CD4-positive, alpha-beta T cell treated with Interleukin-15 for 4 hours (primary cell): ENCODE data around the gene BDP1.
"Not testable (repeated sequence)": the region's sequence is repeated elsewhere in the genome, so short reads cannot be mapped to it uniquely, and the experiment has no call there.

Experiments
- DNase-seq: peaks from one replicate; pipeline ENCODE4 v3.0.0-alpha.2; 2020; ENCODE audit warnings: low spot score

BDP1 gene, protein sequence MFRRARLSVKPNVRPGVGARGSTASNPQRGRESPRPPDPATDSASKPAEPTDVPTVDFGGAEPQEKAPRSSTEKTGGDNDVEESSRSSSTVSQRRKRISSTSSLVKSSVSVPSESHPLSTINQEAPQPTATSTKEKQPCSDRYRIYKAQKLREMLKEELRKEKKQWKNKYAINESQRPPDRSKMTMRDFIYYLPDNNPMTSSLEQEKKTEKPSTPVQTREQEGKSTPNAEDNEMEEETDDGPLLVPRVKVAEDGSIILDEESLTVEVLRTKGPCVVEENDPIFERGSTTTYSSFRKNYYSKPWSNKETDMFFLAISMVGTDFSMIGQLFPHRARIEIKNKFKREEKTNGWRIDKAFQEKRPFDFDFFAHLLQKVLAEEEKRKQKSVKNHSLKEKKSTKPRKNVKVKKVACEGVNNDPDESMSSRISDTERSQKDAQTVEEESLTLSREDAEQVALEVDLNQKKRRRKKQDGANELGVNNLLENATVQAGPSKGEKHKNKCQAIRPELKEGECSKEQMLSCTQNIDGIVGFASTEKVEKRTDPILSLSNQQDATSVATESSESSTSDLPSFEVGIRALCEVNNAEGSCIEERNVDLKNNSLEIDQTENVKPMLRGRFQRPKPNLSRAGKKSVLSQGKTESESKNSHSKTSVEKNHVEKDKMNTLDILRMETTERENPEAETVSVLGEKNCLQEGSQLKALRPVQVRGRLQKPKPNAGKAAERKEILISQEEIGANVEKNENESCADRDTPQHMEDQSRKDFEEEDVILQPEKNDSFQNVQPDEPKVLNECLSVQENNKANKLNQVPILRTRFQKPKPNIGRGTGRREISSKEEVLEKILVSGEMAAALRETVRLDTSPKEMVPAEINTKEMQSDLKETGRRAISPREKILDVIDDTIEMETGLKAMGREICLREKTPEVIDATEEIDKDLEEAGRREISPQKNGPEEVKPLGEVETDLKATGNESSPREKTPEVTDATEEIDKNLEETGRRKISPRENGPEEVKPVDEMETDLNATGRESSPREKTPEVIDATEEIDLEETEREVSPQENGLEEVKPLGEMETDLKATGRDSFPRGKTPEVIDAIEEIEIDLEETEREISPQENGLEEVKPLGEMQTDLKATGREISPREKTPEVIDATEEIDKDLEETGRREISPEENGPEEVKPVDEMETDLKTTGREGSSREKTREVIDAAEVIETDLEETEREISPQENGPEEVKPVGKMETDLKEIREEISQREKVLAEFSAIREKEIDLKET (N-terminal part only)

GRCh38 chr5:71455427-71456361 is at the start of gene BDP1:
TSS of gene BDP1 (plus strand) at chr5:71455651. CDS start at chr5:71455878, 227 bp downstream.
- peak; percentile 96 for DNase-seq

DNA sequence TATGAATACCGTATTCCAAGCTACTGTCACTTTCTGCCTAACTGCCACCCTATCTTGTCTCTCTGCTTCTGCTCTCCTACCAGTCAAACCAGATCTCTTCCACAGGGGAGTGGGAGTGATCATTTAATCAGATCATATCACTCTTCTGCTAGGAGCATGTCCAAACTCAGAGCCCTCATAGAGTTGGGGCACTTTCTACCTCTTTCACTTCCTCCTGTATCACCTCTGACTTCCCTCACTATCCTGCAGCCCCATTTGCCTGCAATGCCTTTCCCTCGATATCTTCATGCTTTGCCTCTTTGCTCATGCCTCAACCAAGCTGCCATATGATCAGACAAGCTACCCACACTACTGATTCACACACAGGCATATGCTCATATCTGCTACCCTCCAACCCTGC is 45.4 kb upstream of the BDP1 start:
- DNase-seq, result not testable (repeated sequence)

GRCh38 chr5:71415626-71416025 is 39.8 kb upstream of the BDP1 start:
- not testable (repeated sequence) for DNase-seq

DNA sequence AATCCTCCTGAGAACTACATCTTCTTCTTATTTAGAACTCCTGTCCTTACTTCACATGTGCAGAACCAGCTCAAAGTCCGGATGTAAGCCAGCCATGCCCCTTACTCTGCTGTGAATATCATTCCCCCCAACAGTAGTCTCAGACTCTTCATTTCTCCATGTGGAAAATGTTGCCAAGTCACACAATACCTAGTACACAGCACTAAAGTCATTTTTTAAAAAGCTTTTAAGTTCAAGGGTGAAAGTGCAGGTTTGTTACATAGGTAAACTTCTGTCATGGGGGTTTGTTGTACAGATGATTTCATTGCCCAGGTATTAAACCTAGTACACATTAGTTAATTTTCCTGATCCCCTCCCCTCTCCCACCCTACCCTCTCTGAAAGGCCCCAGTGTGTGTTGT is 37.4 kb upstream of the BDP1 start:
- not testable (repeated sequence) for DNase-seq

GRCh38 chr5:71421278-71421677 is 34.2 kb upstream of the BDP1 start:
- DNase-seq, result not testable (repeated sequence)

DNA sequence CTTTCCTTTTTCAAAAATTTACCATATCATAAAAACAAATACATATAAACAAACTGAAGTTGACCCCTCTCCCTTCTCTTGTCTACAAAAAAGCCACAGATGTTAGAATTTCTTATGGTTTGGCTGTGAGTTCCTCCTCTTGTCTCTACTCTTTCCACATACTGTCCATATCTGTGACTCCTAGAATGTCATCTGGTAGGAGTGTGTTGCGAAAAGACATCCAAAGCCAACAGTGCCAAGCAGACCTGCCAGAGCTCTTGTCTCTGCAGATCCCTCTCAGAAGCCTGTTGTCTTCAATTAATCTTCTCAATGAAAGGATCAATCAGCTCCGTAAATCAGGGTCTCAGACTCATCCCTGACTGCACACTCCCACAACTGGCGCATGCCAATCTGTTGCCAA is 31.6 kb upstream of the BDP1 start:
- DNase-seq, result not testable (repeated sequence)

DNA sequence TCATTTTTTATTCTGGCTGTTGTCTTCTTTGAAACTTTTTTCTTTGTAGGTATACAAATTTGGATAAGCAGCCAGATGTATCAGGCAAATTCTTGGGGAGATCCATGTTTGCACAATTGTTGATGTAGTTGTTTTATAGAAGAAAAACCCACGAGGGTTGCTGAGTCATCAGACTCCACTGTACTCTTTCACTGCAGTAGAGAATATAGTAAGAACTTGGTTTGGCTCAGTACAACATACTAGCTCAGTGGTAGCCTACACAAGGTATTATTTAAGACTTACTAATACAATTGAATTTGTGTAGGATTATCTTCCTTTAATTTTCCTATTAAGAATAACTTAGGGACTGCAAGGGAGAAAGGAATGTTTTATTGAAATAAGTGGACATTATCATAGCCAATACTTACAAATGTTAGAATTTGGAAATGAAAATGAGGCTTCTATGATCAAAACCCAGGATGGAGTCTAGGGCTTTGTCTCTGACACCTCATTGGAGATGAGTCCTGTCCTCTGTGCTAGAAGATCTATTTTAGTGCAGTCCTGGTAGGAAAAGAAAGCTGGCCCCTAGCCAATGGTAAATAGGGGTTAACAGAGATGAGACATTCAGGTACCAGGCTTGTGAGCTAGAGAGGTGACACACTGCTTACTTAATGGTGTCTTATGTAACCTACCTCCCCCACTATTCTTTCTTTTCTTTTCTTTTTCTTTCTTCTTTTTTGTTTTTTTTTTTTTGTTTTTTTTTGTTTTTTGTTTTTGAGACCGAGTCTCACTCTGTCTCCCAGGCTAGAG is 28.6 kb upstream of the BDP1 start:
- DNase-seq, result not testable (repeated sequence)

DNA sequence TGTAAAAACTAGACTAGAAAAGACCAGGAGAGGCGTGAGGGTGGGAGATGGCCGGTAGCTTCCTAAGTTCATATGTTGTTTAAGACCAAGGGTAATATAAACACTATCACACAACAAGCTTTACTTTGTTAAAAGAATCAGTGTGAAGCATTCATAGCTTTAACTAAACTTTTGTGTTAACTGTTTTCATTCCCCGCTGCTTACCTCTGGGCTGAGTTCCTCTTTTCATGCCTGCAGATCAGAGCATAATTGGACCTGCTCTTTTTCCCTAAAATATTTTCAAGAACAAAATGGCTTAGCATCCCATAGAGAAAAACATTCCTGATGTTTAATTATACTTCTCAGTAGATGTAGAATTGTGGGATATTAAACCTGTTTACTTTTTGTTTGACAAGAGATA is 23.0 kb upstream of the BDP1 start:
- DNase-seq, result not testable (repeated sequence)

GRCh38 chr5:71434825-71435224 is 20.6 kb upstream of the BDP1 start:
- not testable (repeated sequence) for DNase-seq

DNA sequence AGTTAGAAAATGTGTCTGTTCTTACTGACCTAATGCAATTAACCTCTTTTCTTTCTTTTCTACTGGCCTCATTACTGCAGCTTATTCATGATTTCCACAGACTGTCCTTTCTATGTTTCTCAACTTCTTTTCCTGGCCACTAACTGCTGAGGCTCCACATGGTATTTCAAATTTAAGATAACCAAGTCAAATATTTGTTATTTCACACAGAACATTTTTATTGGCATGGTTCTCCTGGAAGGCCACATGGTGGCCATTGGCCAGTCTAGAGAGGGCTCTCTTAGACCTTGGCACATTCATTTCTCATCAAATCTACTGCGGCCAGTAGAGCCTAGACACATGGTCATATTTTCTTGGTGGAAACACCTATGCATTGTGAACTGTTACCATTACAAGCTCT is 13.9 kb upstream of the BDP1 start:
- DNase-seq, result not testable (repeated sequence)

- DNase-seq, result not testable (repeated sequence)
Measured at GRCh38 chr5:71443891-71444290, 11.6 kb upstream of the BDP1 start.

DNA sequence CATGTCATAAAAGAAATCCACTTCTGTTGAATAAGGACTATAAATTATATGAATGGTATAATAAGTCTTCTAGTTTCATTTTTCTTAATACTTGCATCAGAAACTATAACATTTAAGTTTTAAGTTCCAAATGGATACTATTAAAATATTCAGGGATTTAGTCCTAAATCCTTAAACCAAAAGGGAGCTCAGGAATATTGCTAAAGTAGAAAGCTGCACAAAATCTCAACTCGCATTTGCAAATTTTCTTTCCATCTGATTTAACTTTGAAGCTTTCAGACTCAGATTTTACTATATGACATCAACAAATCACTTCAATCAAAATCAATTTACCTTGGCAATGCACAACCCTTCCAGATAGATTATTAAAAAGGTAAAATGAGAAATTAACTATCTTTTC is 10.4 kb upstream of the BDP1 start:
- not testable (repeated sequence) for DNase-seq

GRCh38 chr5:71445523-71446152 is 9.8 kb upstream of the BDP1 start:
- not testable (repeated sequence) for DNase-seq

DNA sequence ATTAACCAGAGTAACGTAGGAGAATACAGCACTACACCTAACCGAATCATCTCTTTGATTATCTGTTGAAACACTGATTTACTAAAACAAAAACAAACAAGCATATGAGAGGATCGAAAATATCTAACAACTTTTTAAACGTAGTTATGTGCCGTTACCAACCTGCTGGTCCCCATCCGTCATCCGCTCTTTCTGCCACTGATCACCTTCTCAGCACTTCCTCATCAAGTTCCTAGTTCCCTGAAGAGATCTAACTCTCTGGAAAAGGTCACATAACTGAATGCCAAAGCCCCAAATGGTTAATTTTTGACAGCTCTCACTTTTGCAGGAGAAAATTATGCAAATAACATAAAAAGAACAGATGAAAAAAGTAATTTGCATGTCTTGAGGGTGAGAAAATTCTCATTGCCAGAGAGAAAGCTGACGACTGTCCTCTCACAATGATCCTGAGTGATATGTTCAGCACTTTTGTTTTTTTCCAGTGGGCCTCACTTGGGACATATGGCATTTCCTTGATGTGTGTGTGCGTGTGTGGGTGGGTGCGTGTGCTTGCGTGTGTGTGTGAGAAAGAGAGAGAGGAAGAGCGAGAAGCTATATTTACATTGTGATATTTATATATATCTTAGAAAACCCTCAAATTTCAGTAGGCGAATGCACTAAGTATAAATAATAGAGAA is 8.8 kb upstream of the BDP1 start:
- DNase-seq, result not testable (repeated sequence)

DNA sequence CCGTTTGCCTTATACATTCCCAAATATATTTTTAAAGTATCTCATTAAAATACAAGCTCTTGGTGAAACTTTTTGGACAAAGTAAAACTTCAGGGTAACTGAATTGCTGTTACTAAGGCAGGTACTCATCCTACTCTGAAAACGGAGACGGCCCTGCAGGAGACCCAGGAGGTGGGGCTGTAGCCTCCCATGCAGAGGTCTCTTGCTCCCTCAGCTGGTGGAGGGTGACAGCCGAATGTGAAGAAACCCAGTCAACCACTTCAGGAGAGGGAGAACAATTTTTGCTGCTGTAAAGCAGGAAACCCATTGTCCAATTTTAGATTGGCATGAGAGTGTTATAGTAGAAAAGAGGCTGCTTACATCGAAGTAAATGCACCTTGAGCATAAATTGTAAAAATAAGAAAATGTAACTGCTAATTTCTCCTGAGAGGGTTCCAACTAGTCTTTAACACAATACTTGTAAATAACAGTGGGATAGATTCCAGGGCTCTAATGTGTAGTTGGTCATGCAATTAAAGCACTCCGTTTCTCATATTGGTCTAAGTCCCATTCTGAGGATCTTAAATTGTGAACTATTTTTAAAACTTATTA is 8.1 kb upstream of the BDP1 start:
- peak; percentile 38 for DNase-seq

GRCh38 chr5:71452876-71453275 is 2.6 kb upstream of the BDP1 start:
- DNase-seq, result no peak

DNA sequence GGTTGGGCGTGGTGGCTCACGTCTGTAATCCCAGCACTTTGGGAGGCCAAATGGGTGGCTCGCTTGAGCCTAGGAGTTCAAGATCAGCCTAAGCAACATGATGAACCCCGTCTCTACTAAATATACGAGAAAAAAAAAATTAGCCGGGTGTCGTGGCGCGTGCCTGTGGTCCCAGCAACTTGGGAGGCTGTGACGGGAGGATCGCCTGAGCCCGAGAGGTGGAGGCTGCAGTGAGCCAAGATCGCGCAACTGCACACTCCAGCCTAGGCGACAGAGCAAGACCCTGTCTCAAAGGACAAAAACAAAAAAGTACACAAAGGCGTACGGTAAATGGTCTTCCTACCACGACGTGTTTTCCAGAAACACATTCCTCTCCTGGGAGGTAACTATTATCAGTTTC is 538 bp upstream of the BDP1 start:
- no peak for DNase-seq

DNA sequence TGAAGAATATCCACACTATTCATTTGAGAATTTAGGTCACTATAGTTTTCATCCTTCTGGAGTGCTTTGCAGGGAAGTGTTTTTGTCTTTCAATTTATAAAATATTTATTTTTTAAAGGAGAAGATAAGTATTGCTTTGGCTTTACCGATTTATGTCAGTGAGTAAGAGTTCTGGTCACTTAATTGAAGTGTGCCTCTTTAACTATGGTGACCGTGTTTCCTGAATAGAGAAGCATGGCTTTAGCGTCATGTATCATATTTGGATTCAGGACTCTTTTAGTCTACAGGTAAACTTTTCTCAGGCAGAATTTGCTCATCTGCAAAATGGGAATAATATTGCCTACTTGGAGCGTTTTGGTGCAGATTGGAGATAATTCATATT is 902 bp downstream of the BDP1 start:
- no peak for DNase-seq

- no peak for DNase-seq
Measured at GRCh38 chr5:71457106-71457505, 1.7 kb downstream of the BDP1 start.
